ENCODE measurements around the gene TPSB2. TPM values are rescaled to one million over a fixed set of nuclear protein-coding genes. Genes with fewer than 3 reads are reported as not detected.
A peak's percentile ranks its signal among the peaks of the same experiment; 100 is the strongest.
"Not testable (repeated sequence)": the region's sequence is repeated elsewhere in the genome, so short reads cannot be mapped to it uniquely, and the experiment has no call there.

TPSB2 gene
- 0.89 TPM for total RNA-seq
- 1 to 10 TPM in 6 of 8 donors, under 1 TPM in 2; 0.71 to 2.8 (median 1.7) TPM for polyA plus RNA-seq (ENCODE audit: insufficient read depth in 1 of 8, insufficient read length in 8 of 8, low replicate concordance in 1 of 8)
- long read RNA-seq, donor 1, partial matches to known transcripts: 0 of 1 reads
- long read RNA-seq, donor 1, other reads (novel, unspliced or antisense): 0 of 1 reads
- long read RNA-seq, donor 2: 0 reads
- long read RNA-seq, donor 3, partial matches to known transcripts: 0 of 1 reads
- long read RNA-seq, donor 3, other reads (novel, unspliced or antisense): 0 of 1 reads
- long read RNA-seq, donor 4: 0 reads
- long read RNA-seq, donor 5, partial matches to known transcripts: 0 of 1 reads
- long read RNA-seq, donor 5, other reads (novel, unspliced or antisense): 0 of 1 reads
- long read RNA-seq, donor 6, partial matches to known transcripts: 0 of 1 reads
- long read RNA-seq, donor 6, other reads (novel, unspliced or antisense): 0 of 1 reads
- long read RNA-seq, donor 7, partial matches to known transcripts: 0 of 1 reads
- long read RNA-seq, donor 7, other reads (novel, unspliced or antisense): 0 of 1 reads
- long read RNA-seq, donor 8: 0 reads
- long read RNA-seq, donor 9: 0 reads
- long read RNA-seq, donor 10: 0 reads
- long read RNA-seq, donor 11: 0 reads

DNA sequence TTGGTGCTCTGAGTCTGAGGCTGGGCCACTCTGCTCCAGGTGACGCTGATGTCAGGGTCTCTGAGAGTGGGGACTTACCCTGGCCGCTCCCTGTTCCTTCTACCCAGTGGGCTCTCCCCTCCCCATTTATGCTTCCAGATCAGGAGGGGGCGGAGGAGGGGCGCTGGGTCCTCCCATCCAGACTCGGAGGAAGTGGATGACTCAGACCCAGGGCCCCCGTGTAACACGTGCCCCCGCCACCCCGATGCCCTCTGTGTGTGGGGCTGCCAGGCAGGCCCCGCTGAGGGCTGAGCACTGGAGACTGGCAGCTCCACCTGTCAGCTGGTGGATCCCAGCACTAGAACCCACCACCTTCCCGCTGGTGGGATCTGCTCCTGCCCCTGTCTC, at the start of gene TPSB2:
TSS of gene TPSB2 (minus strand) at position 101 of the 387 bp plus-strand sequence. CDS start 233 bp downstream, outside the sequence.
- DNase-seq; H3K4me1 ChIP-seq (ENCODE audit: control insufficient read depth, insufficient read depth, low read length); H3K36me3 ChIP-seq (ENCODE audit: control insufficient read depth, insufficient read depth, low read length); H3K4me3 ChIP-seq (ENCODE audit: low read length); H3K27ac ChIP-seq (ENCODE audit: low read length); H3K27me3 ChIP-seq (ENCODE audit: control insufficient read depth, insufficient read depth, low read length); H3K9me3 ChIP-seq (replicated peaks; ENCODE audit: control insufficient read depth, low read depth, low read length): not testable (repeated sequence)
- no CpG with 5 or more reads among the region's 11 CpGs for WGBS (ENCODE audit: insufficient coverage)

DNA sequence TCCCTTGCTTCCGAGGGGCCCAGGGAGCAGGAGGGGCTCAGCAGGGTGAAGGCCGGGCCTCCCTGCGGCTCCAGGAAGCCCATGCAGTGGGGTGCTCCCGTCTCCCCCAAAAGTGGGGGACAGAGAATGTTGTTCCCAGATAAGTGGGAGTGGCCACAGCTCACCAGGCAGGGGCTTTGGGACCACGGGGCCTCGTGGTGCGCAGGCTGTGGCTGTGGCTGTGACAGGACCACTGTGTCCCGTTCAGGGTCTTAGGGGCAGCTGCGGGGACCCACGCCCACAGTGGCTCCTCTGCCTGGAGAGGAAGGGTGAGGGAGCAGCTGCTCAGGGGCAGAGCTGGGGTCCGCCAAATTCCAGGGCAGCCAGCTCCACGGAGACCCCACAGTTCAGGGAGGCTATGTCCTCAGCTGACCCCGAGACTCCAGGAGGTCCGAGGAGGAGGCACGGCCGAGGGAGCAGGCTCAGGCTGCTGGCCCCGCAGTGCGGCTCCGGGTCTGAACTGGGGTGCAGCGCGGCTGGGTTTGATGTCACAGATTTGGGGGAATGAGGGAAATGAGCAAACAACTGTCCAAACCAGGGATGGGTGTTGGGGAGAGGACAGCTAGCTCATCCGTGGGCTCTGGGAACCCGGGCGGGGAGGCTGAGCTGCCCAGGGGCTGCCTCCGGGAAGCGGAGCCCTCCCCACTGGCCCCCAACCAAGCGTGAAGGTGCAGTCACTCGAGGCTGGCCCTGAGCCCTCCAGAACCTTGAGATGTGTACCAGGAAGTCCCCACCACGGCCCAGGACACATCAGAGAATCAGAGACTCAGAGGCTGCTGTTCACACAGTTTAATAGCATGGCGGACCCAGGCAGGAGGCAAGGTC, 49.3 kb upstream of the TPSB2 start:
- Histone ChIP-seq H3K9me3 (replicated peaks; ENCODE audit: control insufficient read depth, low read depth, low read length) (no peaks in the 10 kb centered on the region), H3K4me3 (ENCODE audit: low read length) (no peak overlapping the region), H3K27me3 (ENCODE audit: control insufficient read depth, insufficient read depth, low read length) (peaks cover 56% of the 10 kb centered on the region), H3K36me3 (ENCODE audit: control insufficient read depth, insufficient read depth, low read length) (no peaks in the 10 kb centered on the region), H3K27ac (ENCODE audit: low read length) (no peak overlapping the region), H3K4me1 (ENCODE audit: control insufficient read depth, insufficient read depth, low read length) (peaks cover 25% of the 10 kb centered on the region)
- no peak for DNase-seq
- WGBS (ENCODE audit: insufficient coverage): 77% methylated on average over 27 of the region's 30 CpGs

DNA sequence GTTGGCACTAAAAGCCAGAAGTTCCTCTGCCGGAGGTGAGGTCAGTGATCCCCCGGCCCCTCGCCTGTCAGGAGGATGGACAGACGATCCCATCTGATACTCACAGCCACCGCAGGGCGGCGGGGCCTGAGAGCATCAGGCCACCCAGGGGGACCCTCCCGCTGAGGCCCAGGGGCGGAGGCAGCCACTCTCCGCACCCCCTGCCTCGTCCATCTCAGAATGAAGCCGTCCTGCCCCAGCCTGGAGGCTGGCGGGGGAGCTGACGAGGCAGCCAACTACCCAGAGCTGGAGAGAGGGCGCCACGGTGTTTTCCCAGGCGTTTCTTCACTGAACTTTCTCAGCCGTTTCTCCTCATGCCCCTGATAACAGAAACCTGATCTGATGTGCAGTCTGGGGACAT, 48.5 kb upstream of the TPSB2 start:
- Histone ChIP-seq H3K27ac (ENCODE audit: low read length) (no peak overlapping the region), H3K4me1 (ENCODE audit: control insufficient read depth, insufficient read depth, low read length) (peaks cover 17% of the 10 kb centered on the region), H3K9me3 (replicated peaks; ENCODE audit: control insufficient read depth, low read depth, low read length) (no peaks in the 10 kb centered on the region), H3K27me3 (ENCODE audit: control insufficient read depth, insufficient read depth, low read length) (peaks cover 55% of the 10 kb centered on the region), H3K36me3 (ENCODE audit: control insufficient read depth, insufficient read depth, low read length) (no peaks in the 10 kb centered on the region), H3K4me3 (ENCODE audit: low read length) (no peak overlapping the region)
- no peak for DNase-seq
- 11% methylated on average over 18 of the region's 18 CpGs for WGBS (ENCODE audit: insufficient coverage)

DNA sequence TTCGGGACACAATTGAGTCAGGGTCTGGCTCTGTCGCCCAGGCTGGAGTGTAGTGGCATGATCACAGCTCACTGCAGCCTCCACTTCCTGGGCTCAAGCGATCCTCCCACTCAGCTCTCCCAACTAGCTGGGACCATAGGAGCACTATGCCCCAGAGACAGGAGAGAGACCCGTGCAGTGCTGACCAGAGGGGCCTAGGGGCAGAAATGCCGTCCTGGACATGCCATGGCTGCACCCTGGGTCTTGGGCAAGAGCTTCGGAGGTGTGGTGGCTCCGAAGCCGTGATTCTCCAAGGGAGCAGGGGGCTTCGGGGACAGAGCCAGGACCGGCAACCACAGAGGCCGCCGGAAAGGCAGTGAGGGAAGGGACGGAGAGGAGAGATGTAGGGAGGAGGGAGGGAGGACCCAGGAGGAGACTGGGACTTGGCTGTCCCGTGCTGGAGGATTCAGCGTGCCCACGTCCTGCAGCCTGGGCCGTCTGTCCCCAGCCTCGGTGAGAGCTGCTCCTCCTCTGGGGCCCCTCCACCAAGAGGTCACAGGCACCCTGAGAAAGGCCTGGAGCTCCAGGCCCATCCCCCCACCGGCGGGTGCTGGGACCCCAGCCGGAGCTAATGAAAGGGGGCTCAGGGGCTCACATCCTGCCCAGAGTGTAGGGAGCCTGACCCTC, 47.8 kb upstream of the TPSB2 start:
- no peaks in the 10 kb centered on the region for H3K9me3 ChIP-seq (replicated peaks; ENCODE audit: control insufficient read depth, low read depth, low read length)
- no peak overlapping the region for H3K27ac ChIP-seq (ENCODE audit: low read length)
- H3K27me3 ChIP-seq (ENCODE audit: control insufficient read depth, insufficient read depth, low read length): peaks cover 57% of the 10 kb centered on the region
- H3K4me3 ChIP-seq (ENCODE audit: low read length): no peak overlapping the region
- 24% methylated on average over 19 of the region's 21 CpGs for WGBS (ENCODE audit: insufficient coverage)
- no peaks in the 10 kb centered on the region for H3K36me3 ChIP-seq (ENCODE audit: control insufficient read depth, insufficient read depth, low read length)
- peaks cover 15% of the 10 kb centered on the region for H3K4me1 ChIP-seq (ENCODE audit: control insufficient read depth, insufficient read depth, low read length)
- DNase-seq: no peak

DNA sequence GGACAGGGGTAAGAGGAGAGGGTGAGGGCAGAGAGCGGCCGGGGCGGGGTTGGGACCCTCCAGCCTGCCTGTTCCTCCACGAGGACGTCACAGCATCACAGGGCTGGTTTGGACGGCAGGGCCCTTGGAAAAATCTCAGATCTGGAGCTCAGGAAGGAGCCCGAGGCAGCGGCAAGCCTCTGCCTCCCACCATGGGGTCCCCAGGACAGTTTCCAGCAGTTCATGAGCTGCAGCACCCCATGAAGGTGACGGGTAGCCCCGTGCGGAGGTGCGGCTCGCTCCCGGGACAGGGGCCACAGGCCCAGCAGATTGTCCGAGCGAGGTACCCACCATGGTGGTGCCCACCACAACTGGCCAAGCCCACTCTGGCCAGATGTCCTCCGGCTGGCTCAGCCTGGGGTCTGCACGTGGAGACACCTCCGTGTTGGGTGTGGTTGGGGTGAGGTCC, 47.2 kb upstream of the TPSB2 start:
- Histone ChIP-seq H3K4me3 (ENCODE audit: low read length) (no peak overlapping the region), H3K9me3 (replicated peaks; ENCODE audit: control insufficient read depth, low read depth, low read length) (no peaks in the 10 kb centered on the region), H3K36me3 (ENCODE audit: control insufficient read depth, insufficient read depth, low read length) (no peaks in the 10 kb centered on the region), H3K27me3 (ENCODE audit: control insufficient read depth, insufficient read depth, low read length) (peaks cover 54% of the 10 kb centered on the region), H3K27ac (ENCODE audit: low read length) (no peak overlapping the region), H3K4me1 (ENCODE audit: control insufficient read depth, insufficient read depth, low read length) (peaks cover 18% of the 10 kb centered on the region)
- WGBS (ENCODE audit: insufficient coverage): 73% methylated on average over 17 of the region's 19 CpGs
- DNase-seq: no peak

DNA sequence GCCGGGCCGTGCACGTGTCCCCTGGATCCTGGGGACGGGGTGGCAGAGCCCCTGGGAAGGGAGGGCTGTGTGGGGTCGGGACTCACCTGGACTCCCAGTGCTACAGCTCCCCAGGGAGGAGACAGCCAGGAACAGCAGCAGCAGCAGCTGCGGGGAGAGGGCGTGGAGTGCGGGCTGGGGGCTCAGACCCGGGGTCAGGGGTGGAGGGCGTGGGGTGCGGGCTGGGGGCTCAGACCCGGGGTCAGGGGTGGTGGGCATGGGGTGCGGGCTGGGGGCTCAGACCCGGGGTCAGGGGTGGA, 46.5 kb upstream of the TPSB2 start:
- no peak for DNase-seq
- peaks cover 23% of the 10 kb centered on the region for H3K4me1 ChIP-seq (ENCODE audit: control insufficient read depth, insufficient read depth, low read length)
- no peak overlapping the region for H3K27ac ChIP-seq (ENCODE audit: low read length)
- H3K27me3 ChIP-seq (ENCODE audit: control insufficient read depth, insufficient read depth, low read length): peaks cover 52% of the 10 kb centered on the region
- no peak overlapping the region for H3K4me3 ChIP-seq (ENCODE audit: low read length)
- no peaks in the 10 kb centered on the region for H3K36me3 ChIP-seq (ENCODE audit: control insufficient read depth, insufficient read depth, low read length)
- no peaks in the 10 kb centered on the region for H3K9me3 ChIP-seq (replicated peaks; ENCODE audit: control insufficient read depth, low read depth, low read length)
- WGBS (ENCODE audit: insufficient coverage): 82% methylated on average over 9 of the region's 14 CpGs

DNA sequence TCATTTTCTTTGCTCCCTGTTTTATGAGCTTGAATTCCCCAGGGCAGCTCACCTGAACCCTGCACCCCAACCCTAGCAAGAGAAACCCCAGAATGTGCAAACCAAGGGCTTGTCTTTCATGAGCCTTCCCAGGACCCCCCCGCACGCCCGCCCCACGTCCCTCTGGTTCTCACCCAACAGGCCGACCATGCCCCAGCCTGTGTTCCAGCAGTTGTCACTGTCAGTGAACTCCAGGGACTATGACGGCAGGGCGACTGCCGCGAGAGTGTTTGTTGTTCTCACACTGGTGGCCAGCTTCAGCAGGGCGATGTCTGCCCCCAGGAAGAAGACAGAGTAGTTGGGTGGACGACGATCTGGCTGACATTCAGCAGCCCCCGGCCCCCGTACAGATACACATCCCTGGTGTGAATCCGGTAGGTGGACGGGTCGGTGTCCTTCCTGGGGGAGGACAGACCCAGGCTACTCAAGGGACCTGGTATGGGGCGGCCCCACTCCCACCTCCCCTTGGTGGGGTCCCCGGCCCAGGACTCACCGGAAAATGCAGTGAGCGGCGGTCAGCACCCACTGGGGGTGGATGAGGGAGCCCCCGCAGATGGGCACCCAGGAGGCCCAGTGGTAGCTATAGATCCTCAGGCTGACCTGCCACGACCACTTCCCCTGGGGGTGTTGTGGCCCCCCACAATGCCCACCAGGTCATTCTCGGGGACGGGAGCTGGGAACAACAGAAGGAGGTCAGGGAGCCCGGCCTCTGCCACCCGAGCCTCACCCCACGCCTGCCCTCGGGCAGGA, 46.0 kb upstream of the TPSB2 start:
- peak; percentile 39 for DNase-seq
- H3K27me3 ChIP-seq (ENCODE audit: control insufficient read depth, insufficient read depth, low read length): peaks cover 47% of the 10 kb centered on the region
- no peaks in the 10 kb centered on the region for H3K9me3 ChIP-seq (replicated peaks; ENCODE audit: control insufficient read depth, low read depth, low read length)
- H3K4me3 ChIP-seq (ENCODE audit: low read length): no peak overlapping the region
- peaks cover 29% of the 10 kb centered on the region for H3K4me1 ChIP-seq (ENCODE audit: control insufficient read depth, insufficient read depth, low read length)
- WGBS (ENCODE audit: insufficient coverage): 67% methylated on average over 25 of the region's 30 CpGs
- H3K27ac ChIP-seq (ENCODE audit: low read length): no peak overlapping the region
- H3K36me3 ChIP-seq (ENCODE audit: control insufficient read depth, insufficient read depth, low read length): no peaks in the 10 kb centered on the region

DNA sequence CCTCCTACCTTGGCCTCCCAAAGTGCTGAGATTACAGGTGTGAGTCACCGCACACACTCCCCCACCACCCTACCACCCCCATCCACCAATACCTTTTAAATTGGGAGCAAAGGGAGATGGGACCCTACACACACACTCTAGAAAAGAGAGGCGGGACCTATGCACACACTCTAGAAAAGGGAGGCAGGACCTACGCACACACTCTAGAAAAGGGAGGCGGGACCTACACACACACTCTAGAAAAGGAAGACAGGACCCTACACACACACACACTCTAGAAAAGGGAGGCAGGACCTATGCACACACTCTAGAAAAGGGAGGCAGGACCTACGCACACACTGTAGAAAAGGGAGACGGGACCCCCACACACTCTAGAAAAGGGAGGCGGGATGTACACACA, 44.8 kb upstream of the TPSB2 start:
- no peak overlapping the region for H3K27ac ChIP-seq (ENCODE audit: low read length)
- WGBS (ENCODE audit: insufficient coverage): no CpG with 5 or more reads among the region's 7 CpGs
- DNase-seq: no peak
- H3K4me3 ChIP-seq (ENCODE audit: low read length): no peak overlapping the region
- H3K9me3 ChIP-seq (replicated peaks; ENCODE audit: control insufficient read depth, low read depth, low read length): no peaks in the 10 kb centered on the region
- no peaks in the 10 kb centered on the region for H3K36me3 ChIP-seq (ENCODE audit: control insufficient read depth, insufficient read depth, low read length)
- peaks cover 31% of the 10 kb centered on the region for H3K4me1 ChIP-seq (ENCODE audit: control insufficient read depth, insufficient read depth, low read length)
- H3K27me3 ChIP-seq (ENCODE audit: control insufficient read depth, insufficient read depth, low read length): peaks cover 37% of the 10 kb centered on the region

DNA sequence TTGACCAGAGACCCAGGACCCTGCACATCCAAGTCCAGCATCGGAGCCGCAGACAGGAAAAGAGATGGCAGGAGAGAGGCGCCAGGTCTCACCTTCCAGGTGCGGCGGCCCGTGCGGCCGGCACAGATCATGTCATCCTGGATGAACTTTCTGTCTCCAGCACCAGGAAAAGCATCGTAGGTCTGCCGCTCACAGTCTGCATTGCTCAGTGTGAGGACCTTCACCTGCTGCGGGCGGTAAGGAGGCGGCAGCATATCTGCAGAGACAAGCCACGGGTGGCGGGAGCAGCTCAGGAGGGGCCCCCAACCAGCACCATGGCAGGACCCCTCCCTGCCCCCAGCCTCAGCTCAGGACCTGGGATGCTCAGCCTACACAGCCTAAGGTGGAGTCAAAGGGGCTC, 43.8 kb upstream of the TPSB2 start:
- H3K4me3 ChIP-seq (ENCODE audit: low read length): no peak overlapping the region

More for the DNA sequence above, 43.8 kb upstream of the TPSB2 start:
- H3K27ac ChIP-seq (ENCODE audit: low read length): no peak overlapping the region
- no peaks in the 10 kb centered on the region for H3K36me3 ChIP-seq (ENCODE audit: control insufficient read depth, insufficient read depth, low read length)
- H3K27me3 ChIP-seq (ENCODE audit: control insufficient read depth, insufficient read depth, low read length): peaks cover 33% of the 10 kb centered on the region
- no peak for DNase-seq
- WGBS (ENCODE audit: insufficient coverage): 85% methylated on average over 13 of the region's 15 CpGs
- peaks cover 31% of the 10 kb centered on the region for H3K4me1 ChIP-seq (ENCODE audit: control insufficient read depth, insufficient read depth, low read length)
- no peaks in the 10 kb centered on the region for H3K9me3 ChIP-seq (replicated peaks; ENCODE audit: control insufficient read depth, low read depth, low read length)

All from muscle of leg (tissue), 16 donors.